SKM-1 (cell line): ENCODE data around the gene DTNA.
"Not testable (repeated sequence)": the region's sequence is repeated elsewhere in the genome, so short reads cannot be mapped to it uniquely, and the experiment has no call there.

ENCODE experiments used
- DNase-seq: peaks from one replicate; lab custom pipeline; 2025; ENCODE audit not compliant: unreplicated experiment; lab: John Stamatoyannopoulos, UW

DTNA gene

DNA sequence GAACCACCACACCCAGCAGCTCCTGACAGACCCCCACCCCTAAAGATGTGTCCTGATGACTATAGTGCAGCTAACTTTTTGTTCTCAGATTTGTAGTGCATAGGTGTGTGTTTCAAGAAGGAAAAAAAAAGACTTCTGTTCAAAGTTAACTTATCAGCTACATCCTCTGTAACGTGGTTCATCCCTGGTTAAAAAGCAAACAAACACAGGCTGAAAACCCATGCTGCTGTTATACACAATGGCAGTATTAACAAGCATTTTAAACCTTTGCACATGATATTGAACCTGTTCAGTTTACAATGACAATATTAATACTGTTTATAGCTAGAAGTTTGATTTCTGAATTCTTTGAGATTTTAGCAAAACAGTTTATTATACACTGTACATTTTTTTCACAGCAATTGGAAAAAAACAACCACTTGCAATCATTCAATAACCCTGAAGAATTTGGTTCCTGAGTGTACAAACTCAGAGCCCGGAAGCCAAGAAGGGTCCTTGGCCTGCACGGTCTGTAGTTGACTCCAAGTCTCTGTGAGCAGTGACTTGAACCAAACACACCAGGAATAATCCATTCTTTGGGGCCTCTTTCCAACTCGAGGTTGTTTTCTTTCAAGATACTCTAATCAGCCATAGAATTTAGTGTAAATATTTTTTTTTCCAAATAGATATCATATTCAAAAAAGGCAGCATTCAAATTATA lies 177.9 kb downstream of the DTNA start:
- no peak for DNase-seq

DNA sequence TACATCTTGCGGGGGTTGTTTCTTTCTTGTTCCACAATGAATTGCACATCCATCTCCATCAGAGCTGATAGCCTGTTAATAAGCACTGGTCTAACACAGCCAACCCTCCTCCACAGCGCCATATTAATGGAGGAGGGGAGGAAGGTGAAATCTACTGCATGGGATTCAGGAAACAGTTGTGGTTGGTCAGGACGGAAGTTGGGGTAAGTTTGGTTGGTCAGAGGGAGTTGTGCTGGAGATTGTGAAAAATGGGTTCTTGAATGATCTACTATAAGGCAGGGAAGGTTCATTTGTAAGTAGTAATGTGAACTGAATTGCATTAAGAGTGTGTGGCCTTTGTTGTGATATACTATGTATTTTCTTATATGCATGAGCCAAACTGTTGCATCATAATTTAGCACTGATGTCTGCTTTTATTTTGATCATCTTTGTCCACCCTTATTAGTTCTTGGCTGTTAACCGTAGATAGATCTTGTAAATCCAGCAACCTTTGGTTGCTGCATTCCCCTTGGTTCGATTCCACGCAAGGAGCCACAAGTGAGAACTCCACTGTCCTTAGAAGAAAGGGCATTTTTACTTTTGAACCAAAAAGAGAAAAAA lies 180.5 kb downstream of the DTNA start:
- no peak for DNase-seq

DNA sequence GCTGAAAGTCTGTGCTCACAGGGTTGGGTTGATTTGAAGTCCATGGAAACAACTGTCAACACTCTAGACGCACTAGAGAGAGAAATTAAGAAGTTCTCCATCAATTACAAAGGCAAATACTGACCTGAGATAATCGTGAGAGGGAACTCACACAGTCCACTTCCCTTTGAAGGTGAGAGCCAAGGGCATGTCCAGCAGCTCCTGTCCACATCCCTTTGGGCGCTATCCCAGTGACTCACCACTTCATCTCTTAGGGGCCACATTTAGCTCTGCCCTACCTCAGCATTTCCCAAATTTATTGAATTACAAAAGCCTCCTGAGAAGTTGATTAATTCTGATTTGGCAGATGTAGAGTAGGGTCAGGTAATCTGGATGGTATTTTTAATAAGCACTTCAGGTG lies 182.3 kb downstream of the DTNA start:
- no peak for DNase-seq

DNA sequence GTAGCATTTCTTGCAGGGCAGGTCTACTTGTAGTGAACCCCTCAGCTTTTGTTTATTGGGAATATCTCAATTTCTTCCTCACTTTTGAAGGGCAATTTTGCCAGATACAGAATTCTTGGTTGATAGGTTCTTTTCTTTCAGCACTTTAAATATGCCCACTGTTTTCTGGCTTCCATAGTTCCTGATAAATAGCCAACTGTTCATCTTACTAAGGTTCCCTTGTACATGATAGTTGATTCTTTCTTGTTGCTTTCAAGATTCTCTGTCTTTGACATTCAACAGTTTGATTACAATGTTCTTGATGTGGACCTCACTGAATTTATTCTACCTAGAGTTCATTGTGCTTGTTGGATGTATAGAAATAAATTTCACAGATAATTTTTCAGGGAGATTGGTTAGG lies 183.1 kb downstream of the DTNA start:
- DNase-seq, result no peak

DNA sequence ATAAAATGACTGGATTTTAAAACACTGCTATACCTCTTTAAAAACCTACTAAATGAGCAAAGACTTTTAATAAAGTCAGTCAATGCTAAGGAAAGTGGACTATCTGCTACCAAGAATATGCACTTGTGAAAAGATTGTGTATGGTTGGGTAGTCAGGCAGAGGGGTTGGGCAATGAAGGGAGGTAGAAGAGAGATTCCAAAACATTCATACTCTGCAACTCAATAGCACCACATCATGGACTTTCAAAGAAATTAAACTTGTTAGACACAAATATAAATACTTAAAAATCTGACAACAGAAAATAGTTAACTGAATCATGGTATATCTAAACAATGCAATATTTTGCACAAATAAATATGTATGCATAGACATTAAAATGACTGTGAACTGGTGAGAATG lies 191.2 kb downstream of the DTNA start:
- no peak for DNase-seq

DNA sequence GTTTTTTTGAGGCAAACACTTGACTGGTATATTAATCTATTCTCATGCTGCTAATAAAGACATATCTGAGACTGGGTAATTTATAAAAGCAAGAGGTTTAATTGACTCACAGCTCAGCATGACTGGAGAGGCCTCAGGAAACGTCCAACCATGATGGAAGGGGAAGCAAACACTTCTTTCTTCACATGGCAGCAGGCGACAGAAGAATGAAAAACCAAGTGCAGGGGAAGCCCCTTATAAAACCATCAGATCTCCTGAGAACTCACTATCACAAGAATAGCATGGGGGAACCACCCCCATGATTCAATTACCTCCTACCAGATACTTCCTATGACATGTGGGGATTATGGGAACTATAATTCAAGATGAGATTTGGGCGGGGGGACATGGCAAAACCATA lies 194.9 kb downstream of the DTNA start:
- DNase-seq, result no peak

DNA sequence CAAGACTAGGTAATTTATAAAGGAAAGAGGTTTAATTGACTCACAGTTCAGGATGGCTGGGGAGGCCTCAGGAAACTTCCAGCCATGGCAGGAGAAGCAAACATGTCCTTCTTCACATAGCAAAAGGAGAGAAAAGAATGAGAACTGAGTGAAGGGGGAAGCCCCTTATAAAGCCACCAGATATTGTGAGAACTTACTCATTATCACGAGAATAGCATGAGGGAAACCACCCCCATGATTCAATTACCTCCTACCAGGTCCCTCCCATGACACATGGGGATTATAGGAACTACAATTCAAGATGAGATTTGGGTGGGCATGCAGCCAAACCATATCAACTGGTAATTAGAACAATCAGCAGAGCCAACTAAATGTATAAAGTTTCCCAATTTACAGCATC lies 196.9 kb downstream of the DTNA start:
- DNase-seq, result not testable (repeated sequence)

DNA sequence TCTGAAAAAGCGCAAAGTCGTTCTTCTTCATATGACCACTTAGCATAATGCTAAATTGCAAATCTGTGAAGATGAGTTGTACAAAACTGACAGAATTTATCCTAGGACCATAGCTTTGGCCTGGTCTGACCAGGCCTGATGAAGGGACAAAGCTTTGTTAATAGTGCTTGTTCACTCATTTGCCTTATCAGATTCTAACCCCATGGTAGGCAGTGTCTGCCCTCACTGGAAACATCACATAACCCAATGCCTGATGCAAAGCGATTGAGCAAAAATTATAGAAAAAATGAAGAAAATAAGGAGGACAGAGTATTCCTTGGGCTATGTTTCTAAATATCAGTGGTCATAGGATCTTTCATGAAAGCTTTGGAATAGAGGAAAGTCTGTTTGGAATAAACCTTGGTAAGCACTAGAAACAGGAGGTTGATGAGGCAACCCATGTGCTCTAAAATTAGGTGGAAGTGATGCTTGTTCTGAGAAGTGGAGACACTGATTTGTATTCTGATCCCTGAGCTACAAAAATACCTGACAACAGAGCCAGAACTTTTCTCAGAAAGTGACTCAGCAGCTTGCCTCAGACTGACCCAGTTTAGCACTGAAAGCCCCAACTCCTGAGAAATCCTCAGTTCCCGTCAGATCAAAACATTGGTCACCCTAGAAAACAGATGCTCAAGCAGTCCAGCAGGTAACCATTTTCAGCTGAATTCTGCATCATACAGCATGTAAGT lies 199.7 kb downstream of the DTNA start:
- DNase-seq, result no peak

DNA sequence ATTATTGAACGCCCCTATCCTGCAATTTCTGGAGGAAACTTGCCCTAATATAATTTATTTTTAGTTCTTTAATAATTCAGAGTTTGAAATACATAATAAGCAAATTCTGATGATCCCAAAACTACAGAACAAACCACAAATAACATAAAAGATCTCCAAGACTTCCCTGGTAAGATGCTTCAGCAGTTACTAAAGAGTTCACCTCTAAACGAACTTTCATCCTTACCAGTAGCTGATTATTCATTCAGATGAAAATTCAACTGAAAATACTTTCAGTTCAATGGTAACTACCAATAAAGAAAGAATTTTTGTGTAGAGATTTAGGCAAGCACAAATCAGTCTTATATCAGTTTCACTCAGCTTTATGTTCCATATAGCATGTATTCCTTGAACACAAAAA lies 201.0 kb downstream of the DTNA start:
- no peak for DNase-seq

DNA sequence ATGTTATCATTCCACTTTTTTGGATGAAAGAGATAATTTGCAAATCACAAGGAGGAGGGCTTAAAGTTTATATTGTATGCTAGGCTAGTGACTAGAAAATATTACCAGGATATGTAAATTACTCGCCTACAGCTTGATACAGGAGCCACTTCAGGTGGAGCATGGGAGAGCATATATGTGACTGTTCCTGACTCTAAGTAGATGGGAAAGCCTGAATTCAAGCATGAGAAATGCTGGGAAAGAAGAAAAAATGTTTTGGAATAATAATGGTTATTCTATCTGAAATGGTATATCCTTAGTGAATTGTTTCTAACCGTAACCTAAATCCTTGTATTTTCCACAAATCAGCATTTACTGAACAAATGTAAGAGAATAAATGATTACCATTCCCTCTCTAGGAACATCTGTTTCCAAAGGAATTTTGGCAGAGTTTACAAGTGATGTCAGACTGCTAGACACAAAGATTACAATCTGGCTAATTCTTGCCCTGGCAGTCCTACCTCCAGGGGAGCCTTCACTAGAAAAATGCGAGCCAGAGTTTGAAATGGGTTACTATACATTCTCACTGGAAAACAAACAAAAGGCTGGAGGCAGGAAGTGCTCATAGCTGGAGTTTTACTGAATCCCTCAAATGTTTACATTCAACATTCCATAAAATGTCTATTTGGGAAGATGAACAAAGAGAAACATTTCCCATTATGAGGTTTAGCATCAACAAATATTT lies 201.7 kb downstream of the DTNA start:
- DNase-seq, result no peak

DNA sequence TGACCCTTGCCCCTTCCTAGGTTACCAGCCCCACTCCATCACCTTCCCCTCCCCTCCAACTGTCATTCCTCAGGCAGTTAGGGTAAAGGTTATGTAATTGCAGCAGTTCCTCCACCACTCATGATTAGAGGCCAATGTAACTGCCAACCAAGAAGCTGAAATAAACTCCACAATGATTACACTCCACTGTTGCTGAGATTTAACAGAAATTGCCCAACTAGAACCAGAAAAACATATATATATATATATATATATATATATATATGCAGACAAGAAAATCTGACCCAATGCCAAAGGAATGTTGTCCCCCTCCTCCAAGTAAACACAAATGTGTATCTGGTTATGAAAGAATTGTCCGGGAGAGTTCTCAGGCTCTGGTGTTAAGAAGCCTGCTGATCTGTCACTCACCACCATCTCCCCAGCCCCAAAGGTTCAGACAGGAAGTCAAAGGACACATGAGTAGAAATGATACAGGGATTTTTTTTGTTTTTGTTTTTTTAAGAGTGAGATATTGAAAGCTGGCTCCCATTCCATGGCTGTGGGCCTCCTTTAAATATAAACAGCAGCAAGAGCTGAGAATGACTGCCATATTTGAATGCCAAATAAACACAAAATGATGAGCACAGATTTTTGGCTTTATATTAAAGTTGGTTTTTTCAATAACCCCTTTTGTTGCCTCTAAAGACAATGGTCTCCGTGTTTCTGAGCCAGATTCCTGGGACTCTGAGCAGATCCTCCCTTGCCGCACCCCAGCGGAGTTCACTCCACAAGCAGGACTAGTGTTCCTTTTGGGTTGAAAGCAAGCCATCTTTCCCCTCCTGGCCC lies 204.0 kb downstream of the DTNA start:
- no peak for DNase-seq

DNA sequence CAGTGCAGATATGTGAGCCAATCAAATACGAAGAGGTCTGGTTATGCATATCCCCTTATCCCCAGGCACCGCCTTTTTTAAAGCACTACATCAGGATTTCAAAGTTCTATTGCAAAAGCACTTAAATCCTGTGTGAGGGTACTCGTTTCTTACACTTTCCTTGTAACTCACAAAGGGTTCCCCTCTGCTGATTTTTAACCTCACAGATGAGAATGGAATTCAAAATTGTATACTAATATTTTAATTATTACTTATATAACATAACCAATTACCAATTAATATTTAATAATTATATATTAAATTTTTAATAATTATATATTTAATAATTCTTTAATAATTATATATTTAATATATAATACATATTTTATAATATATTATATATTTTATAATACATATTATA lies 204.9 kb downstream of the DTNA start:
- no peak for DNase-seq

DNA sequence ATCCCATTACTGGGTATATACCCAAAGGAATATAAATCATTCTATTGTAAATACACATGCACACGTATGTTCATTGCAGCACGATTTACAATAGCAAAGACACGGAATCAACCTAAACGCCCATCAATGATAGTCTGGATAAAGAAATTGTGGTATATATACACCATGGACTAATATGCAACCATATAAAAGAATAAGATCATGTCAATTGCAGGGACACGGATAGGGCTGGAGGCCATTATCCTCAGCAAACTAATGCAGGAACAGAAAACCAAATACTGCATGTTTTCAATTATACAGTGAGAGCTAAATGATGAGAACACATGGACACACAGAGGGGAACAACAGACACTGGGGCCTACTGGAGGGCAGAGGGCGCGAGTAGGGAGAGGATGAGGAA lies 206.4 kb downstream of the DTNA start:
- DNase-seq, result not testable (repeated sequence)

DNA sequence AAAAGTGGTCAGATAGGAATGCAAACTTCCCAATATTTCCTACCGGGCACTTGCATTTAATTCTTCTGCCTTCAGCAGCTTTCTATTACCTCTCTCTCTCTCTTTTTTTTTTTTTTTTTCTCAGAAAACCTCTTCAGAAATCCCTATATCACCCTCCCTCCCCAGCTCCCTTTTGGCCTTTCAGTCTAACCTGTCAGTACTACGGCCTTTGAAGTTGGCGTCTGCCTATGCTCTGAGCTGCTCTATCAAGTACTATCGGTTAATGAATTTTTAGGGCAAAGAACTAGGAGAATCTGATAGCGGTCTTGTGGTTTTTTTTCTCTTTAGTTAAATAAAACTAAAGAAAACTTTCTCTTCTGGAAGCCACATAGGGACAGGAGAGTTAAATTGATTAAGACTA lies 208.8 kb downstream of the DTNA start:
- DNase-seq, result no peak

DNA sequence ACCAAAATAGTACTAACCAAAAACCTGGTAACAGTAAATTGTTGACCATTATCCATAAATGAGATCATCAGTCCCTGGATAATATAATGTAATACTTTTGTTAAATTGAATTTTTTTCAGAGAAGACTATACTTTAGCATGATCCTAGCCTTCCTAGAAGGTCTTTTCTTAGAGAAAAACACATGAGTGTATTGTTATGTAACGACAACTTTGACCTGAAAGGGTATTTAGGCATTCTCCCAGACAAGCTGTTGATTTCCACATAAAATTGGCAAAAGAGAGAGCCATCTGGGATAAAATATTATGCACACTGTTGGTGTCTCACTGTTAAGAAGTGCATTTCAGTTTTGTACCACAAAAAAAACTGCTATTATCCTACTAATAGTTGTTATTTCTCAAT lies 211.1 kb downstream of the DTNA start:
- no peak for DNase-seq

DNA sequence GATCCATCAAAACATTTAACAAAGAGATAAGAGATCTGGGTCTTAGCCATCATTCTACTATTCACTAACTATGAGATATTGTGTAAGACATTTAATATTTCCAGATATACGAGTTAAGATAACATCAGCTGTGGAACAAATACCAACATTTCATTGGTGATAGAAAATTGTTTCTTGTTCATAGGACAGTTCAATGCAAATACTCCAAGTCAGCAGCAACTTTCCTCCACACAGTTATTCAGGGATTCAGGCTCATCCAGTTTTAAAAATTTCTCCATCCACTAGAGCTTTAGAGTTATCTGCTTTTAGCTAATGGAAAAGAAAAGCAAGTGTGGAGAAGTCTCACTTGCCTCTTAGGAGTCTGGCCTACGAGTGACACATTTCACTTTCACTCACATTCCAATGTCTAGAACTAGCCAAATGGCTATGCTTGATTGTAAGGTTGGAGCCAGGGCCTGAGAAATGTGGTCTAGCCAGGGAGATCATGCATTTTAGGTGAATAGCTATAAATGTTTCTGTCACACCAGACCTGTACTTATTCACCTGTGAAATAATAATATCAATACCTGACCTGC lies 211.8 kb downstream of the DTNA start:
- DNase-seq, result no peak

DNA sequence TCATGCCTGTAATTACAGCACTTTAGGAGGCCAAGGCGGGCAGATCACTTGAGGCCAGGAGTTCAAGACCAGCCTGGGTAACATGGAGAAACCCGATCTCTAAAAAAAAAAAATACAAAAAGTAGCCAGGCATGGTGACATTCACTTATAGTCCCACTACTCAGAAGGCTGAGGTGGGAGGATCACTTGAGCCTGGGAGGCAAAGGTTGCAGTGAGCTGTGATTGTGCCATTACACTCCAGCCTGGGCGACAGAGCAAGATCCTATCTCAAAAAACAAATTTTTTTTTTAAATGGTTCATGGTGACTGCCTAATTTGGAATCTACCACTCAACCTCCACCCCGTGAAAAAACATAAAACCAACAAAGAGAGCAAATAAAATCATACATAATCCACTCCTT lies 212.5 kb downstream of the DTNA start:
- not testable (repeated sequence) for DNase-seq

DNA sequence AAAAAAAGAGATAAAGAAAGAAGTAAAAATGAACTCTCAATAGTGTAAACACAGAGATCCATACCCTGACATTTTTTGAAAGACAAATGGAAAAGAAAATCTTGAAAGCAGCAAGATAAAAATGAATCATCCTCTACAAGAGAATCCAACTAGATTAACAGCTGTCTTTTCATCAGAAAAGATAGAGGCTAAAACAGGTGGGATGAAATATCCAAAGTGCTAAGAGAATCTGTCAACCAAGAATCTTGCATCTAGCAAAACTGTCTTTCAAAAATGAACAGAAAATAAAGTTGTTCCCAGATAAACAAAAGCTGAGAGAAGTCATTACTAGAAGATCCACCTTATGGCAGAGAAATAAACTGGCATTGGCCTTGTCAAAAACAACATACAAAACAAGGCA lies 213.8 kb downstream of the DTNA start:
- DNase-seq, result no peak

DNA sequence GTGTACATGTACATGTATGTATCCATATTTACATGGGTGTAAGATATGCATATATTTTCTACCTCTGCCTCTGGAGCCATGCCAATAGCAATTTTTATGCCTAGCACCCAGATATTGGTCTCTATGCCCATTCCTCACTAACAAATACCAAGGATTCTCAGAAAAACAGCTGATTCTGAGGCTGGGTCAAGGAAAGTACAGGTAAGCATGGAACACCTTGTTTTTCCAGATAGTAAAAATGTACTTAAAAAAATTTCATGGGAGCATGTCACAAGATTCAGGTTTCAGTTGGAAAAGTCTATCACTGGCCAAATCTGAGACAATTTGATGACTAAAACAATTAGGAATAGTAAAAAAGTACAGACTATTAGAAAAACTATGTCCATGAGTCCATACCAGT lies 216.6 kb downstream of the DTNA start:
- no peak for DNase-seq

DNA sequence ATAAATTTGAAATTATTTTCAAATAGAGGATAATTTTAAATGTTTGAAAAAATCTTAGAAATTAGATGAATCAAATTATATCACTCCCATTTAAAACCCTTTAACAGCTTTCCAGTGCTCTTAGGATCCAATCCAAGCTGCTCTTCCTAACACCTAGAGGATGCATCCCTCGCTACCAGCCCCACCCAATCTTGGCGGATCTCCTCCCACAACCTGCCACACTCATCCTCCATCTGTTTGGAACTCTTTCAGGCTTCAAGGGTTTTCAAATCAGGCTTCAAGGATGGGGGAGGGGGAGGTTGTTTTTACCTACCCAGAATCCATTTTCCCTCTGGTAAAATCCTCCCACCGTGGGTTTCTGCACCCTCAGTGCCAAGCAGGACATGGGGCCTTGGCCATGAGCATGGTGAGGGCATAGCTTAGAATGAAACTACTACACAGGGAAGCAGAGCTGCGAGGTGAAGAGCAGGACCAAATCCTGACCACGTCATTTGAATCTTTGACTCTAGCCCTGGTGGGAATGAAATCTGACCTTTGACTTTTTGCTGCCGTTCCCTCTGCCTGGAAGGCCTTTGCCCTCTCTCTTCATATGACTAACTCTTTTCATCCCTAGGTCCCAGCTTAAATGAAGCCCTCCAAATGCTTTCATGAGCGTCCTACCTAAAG lies 218.1 kb downstream of the DTNA start:
- DNase-seq, result no peak
